IMR-90 (cell line): ENCODE data around the gene POGK. TPM values are rescaled to one million over a fixed set of nuclear protein-coding genes. Genes with fewer than 3 reads are reported as not detected.

Source experiments
- ATAC-seq: fragments of 200-7000 bp; cut with Tn5 transposase; 2 replicates; pipeline ENCODE4 v1.9.1; 2020; ENCODE audit warnings: low read depth, mild to moderate bottlenecking, moderate library complexity
- BruUV-seq: library from RNA; stranded (reverse); fragments of 400-500 nt; replicated peaks from 2 replicates; lab custom pipeline; 2021; lab: Mats Ljungman, UMichigan
- CTCF ChIA-PET: fragments of 300-600 bp; formaldehyde crosslinking; extraction: SDS; loops from one replicate; lab custom pipeline; 2021; ENCODE audit warnings: antibody characterized with exemption; lab: Yijun Ruan, JAX
- POLR2A ChIA-PET: fragments of 300-600 bp; sonication (Branson Sonifier 250); formaldehyde crosslinking; loops from one replicate; lab custom pipeline; 2022; ENCODE audit warnings: antibody characterized with exemption; ENCODE audit not compliant: unreplicated experiment; lab: Charles Lee
- DNase-seq: peaks from one replicate; pipeline ENCODE4 v3.0.0; 2013
- H2AFZ ChIP-seq: replicated peaks from 2 replicates; pipeline ENCODE3; 2013; ENCODE audit warnings: low read length, mild to moderate bottlenecking; ENCODE audit not compliant: poor library complexity
- H2AK5ac ChIP-seq: 2 replicates; pipeline ENCODE4 v1.6.1; 2013; ENCODE audit warnings: low read depth, low read length, inconsistent platforms
- H2AK9ac ChIP-seq: replicated peaks from 2 replicates; pipeline ENCODE3; 2013; ENCODE audit warnings: mild to moderate bottlenecking, low read depth, low read length, moderate library complexity; ENCODE audit not compliant: poor library complexity
- H2BK120ac ChIP-seq: 2 replicates; pipeline ENCODE4 v1.6.1; 2013; ENCODE audit warnings: low read depth, low read length, inconsistent platforms
- H2BK15ac ChIP-seq: 3 replicates; pipeline ENCODE4 v1.6.1; 2013; ENCODE audit warnings: low read depth, low read length, inconsistent platforms
- H2BK20ac ChIP-seq: 2 replicates; pipeline ENCODE4 v1.6.1; 2013; ENCODE audit warnings: low read depth, mild to moderate bottlenecking, inconsistent platforms, low read length, moderate library complexity
- H2BK5ac ChIP-seq: 2 replicates; pipeline ENCODE4 v1.6.1; 2013; ENCODE audit warnings: mild to moderate bottlenecking, low read depth, low read length, inconsistent platforms; ENCODE audit not compliant: poor library complexity, severe bottlenecking
- H3K14ac ChIP-seq: replicated peaks from 2 replicates; pipeline ENCODE4 v1.6.1; 2013; ENCODE audit warnings: low read depth, low read length, inconsistent platforms
- H3K18ac ChIP-seq: 2 replicates; pipeline ENCODE4 v1.6.1; 2013; ENCODE audit warnings: low read depth, low read length, control low read depth
- H3K23ac ChIP-seq: 2 replicates; pipeline ENCODE4 v1.6.1; 2013; ENCODE audit warnings: low read depth, low read length, inconsistent platforms
- H3K27ac ChIP-seq: 2 replicates; pipeline ENCODE4 v1.5.1; 2013; ENCODE audit warnings: mild to moderate bottlenecking, control low read depth, low read length; ENCODE audit not compliant: insufficient read depth
- H3K27me3 ChIP-seq: 2 replicates; pipeline ENCODE4 v1.6.1; 2013; ENCODE audit warnings: low read length; ENCODE audit not compliant: control insufficient read depth, insufficient read depth
- H3K36me3 ChIP-seq: 2 replicates; pipeline ENCODE4 v1.6.1; 2013; ENCODE audit warnings: low read length, mixed read lengths; ENCODE audit not compliant: control insufficient read depth, insufficient read depth
- H3K4ac ChIP-seq: 2 replicates; pipeline ENCODE4 v1.6.1; 2013; ENCODE audit warnings: low read depth, low read length, inconsistent platforms
- H3K4me1 ChIP-seq: 2 replicates; pipeline ENCODE4 v1.6.1; 2013; ENCODE audit warnings: low read length, mixed read lengths; ENCODE audit not compliant: control insufficient read depth, insufficient read depth
- H3K4me2 ChIP-seq: 2 replicates; pipeline ENCODE4 v1.6.1; 2013; ENCODE audit warnings: low read depth, mild to moderate bottlenecking, control low read depth, low read length, moderate library complexity
- H3K4me3 ChIP-seq: 2 replicates; pipeline ENCODE4 v1.5.1; 2013; ENCODE audit warnings: low read depth, mild to moderate bottlenecking, control low read depth, low read length, moderate library complexity; ENCODE audit not compliant: insufficient read depth
- H3K56ac ChIP-seq: 2 replicates; pipeline ENCODE4 v1.6.1; 2013; ENCODE audit warnings: low read length, inconsistent platforms; ENCODE audit not compliant: insufficient read depth; ENCODE audit errors: extremely low read depth
- H3K79me1 ChIP-seq, 2 experiments: 2 replicates each; pipeline ENCODE4 v1.6.1; 2013; ENCODE audit warnings: low read length in 2 of 2, inconsistent platforms in 1 of 2, low read depth in 1 of 2
- H3K9ac ChIP-seq: 2 replicates; pipeline ENCODE4 v1.6.1; 2013; ENCODE audit warnings: low read depth, low read length, control low read depth
- H3K9me1 ChIP-seq: 2 replicates; pipeline ENCODE4 v1.6.1; 2013; ENCODE audit warnings: low read length, inconsistent platforms; ENCODE audit not compliant: insufficient read depth
- H3K9me3 ChIP-seq: 2 replicates; pipeline ENCODE4 v1.6.1; 2013; ENCODE audit warnings: low read length; ENCODE audit not compliant: control insufficient read depth, insufficient read depth
- H4K20me1 ChIP-seq: 2 replicates; pipeline ENCODE4 v1.6.1; 2013; ENCODE audit warnings: low read length, inconsistent platforms; ENCODE audit not compliant: insufficient read depth
- H4K5ac ChIP-seq: 2 replicates; pipeline ENCODE4 v1.6.1; 2013; ENCODE audit warnings: mild to moderate bottlenecking, low read depth, low read length, control low read depth
- H4K8ac ChIP-seq, 2 experiments: 2 replicates each; pipeline ENCODE4 v1.6.1; 2013; ENCODE audit warnings: low read depth in 2 of 2, low read length in 2 of 2, control low read depth in 1 of 2, inconsistent platforms in 1 of 2
- H4K91ac ChIP-seq: 2 replicates; pipeline ENCODE4 v1.6.1; 2013; ENCODE audit warnings: low read depth, low read length, inconsistent platforms; ENCODE audit not compliant: insufficient read depth
- CEBPB ChIP-seq: IDR thresholded peaks from 2 replicates; pipeline ENCODE4 v1.6.1; 2012; ENCODE audit warnings: low read depth, low read length, improper control_type of control experiment
- FOS ChIP-seq: fragments of 150-350 bp; IDR thresholded peaks from 2 replicates; pipeline ENCODE4 v1.6.1; 2016; ENCODE audit warnings: low read depth, low read length
- MAZ ChIP-seq: IDR thresholded peaks from 2 replicates; pipeline ENCODE4 v1.6.1; 2012; ENCODE audit warnings: low read depth, mild to moderate bottlenecking, low read length, improper control_type of control experiment, moderate library complexity, borderline replicate concordance
- POLR2A ChIP-seq: IDR thresholded peaks from 2 replicates; pipeline ENCODE4 v1.6.1; 2012; ENCODE audit warnings: mild to moderate bottlenecking, low read depth, low read length
- RAD21 ChIP-seq: IDR thresholded peaks from 2 replicates; pipeline ENCODE4 v1.6.1; 2012; ENCODE audit warnings: low read length, improper control_type of control experiment
- RCOR1 ChIP-seq: IDR thresholded peaks from 2 replicates; pipeline ENCODE4 v1.6.1; 2012; ENCODE audit warnings: mild to moderate bottlenecking, low read length, improper control_type of control experiment; ENCODE audit not compliant: insufficient replicate concordance
- WGBS, 2 experiments: methylation state at CpG; one replicate each; pipeline versions ENCODE4 v1.1.5 to v1.1.7; 2013; ENCODE audit warnings: missing lambda C conversion rate in 2 of 2; ENCODE audit not compliant: insufficient read length in 1 of 2; ENCODE audit errors: extremely low coverage in 2 of 2; 5-methylcytosine and 5-hydroxymethylcytosine counted together
- dilution Hi-C: fragments of 300-500 bp; cut with HindIII; formaldehyde crosslinking; loops from one replicate; pipeline ENCODE4 v1.14.3; 2018; ENCODE audit warnings: low sequenced_read_pairs; ENCODE audit not compliant: unreplicated experiment
- in situ Hi-C: fragments of 300-500 bp; cut with MboI; formaldehyde crosslinking; loops from 3 replicates; pipeline ENCODE4 v1.14.3; 2019; ENCODE audit warnings: low sequenced_read_pairs, inconsistent platforms, mixed read lengths
- intact Hi-C: fragments of 100-400 bp; cut with micrococcal nuclease; formaldehyde crosslinking; loops from 2 replicates; pipeline ENCODE4 v1.10.0; 2022
- polyA plus RNA-seq, 3 experiments: library from polyadenylated mRNA; depleted of rRNA; stranded (reverse); fragments of >200 nt; gene quantifications; 2 replicates each; pipeline ENCODE4 v1.2.3, GENCODE V29; 2012; ENCODE audit warnings: low replicate concordance in 1 of 3
- total RNA-seq: library from RNA; depleted of rRNA; stranded (reverse); fragments of >200 nt; gene quantifications from 2 replicates; pipeline ENCODE4 v1.2.3, GENCODE V29; 2012
- TF ChIP-seq, protein P1 (sequence below): conservative IDR thresholded peaks from 2 replicates; pipeline ENCODE4 v1.5.1; 2012; ENCODE audit warnings: mild to moderate bottlenecking, low read depth, low read length, improper control_type of control experiment
- TF ChIP-seq, protein P2 (sequence below): fragments of 150-350 bp; IDR thresholded peaks from 2 replicates; pipeline ENCODE4 v1.6.1; 2016; ENCODE audit warnings: low read depth, mild to moderate bottlenecking, low read length, moderate library complexity, borderline replicate concordance

POGK gene
- total and polyA plus RNA-seq, 2 of the 4 experiments (the other 2 are of a cell fraction), result 11.3 to 25.6 TPM

DNA sequence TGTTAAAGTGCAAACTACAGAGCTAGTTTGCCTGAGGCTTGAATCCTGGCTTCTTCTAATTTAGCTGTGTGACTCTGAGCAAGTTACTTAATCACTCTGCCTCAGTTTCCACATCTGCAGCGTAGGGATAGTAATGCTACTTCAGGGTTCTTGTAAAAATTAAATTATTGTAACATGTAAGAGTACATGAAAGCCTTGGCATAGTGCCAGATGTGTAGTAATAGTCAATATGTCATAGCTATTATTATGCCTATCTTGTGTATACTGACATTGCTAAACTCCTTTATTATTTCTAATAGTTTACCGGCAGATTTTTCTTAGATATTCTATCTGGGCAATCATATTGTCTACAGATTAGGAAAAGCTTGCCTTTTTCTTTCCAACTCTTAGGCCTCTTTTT lies 43.6 kb downstream of the POGK start:
- dilution Hi-C loops, result no loop called here
- TF ChIP-seq RAD21, result no peak
- no peak for TF ChIP-seq FOS
- TF ChIP-seq POLR2A, result no peak
- TF ChIP-seq RCOR1, result no peak
- no peak for TF ChIP-seq MAZ
- TF ChIP-seq, protein P1, sequence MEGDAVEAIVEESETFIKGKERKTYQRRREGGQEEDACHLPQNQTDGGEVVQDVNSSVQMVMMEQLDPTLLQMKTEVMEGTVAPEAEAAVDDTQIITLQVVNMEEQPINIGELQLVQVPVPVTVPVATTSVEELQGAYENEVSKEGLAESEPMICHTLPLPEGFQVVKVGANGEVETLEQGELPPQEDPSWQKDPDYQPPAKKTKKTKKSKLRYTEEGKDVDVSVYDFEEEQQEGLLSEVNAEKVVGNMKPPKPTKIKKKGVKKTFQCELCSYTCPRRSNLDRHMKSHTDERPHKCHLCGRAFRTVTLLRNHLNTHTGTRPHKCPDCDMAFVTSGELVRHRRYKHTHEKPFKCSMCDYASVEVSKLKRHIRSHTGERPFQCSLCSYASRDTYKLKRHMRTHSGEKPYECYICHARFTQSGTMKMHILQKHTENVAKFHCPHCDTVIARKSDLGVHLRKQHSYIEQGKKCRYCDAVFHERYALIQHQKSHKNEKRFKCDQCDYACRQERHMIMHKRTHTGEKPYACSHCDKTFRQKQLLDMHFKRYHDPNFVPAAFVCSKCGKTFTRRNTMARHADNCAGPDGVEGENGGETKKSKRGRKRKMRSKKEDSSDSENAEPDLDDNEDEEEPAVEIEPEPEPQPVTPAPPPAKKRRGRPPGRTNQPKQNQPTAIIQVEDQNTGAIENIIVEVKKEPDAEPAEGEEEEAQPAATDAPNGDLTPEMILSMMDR, result no peak
- TF ChIP-seq, protein P2, sequence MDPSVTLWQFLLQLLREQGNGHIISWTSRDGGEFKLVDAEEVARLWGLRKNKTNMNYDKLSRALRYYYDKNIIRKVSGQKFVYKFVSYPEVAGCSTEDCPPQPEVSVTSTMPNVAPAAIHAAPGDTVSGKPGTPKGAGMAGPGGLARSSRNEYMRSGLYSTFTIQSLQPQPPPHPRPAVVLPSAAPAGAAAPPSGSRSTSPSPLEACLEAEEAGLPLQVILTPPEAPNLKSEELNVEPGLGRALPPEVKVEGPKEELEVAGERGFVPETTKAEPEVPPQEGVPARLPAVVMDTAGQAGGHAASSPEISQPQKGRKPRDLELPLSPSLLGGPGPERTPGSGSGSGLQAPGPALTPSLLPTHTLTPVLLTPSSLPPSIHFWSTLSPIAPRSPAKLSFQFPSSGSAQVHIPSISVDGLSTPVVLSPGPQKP, result no peak
- TF ChIP-seq CEBPB, result no peak
- H2AK9ac ChIP-seq, result no peak overlapping the region
- no peaks in the 10 kb centered on the region for H3K36me3 ChIP-seq
- no peak overlapping the region for H3K4ac ChIP-seq
- no peaks in the 10 kb centered on the region for H3K9me1 ChIP-seq
- no peak overlapping the region for H2BK15ac ChIP-seq
- ATAC-seq (no peak), DNase-seq (no peak)
- no peak overlapping the region for H3K23ac ChIP-seq
- H3K14ac ChIP-seq, result no peak overlapping the region
- H3K4me2 ChIP-seq, result no peak overlapping the region
- H3K9ac ChIP-seq, result no peak overlapping the region
- in situ Hi-C loops, result no loop called here
- no peak overlapping the region for H2BK120ac ChIP-seq
- no peak overlapping the region for H2AK5ac ChIP-seq
- H3K27ac ChIP-seq, result no peak overlapping the region
- no peak overlapping the region for H4K8ac ChIP-seq
- no peak overlapping the region for H2AFZ ChIP-seq
- no peaks in the 10 kb centered on the region for H3K79me1 ChIP-seq
- no CpG with 5 or more reads among the region's 2 CpGs for WGBS, 2 experiments
- H3K9me3 ChIP-seq, result no peaks in the 10 kb centered on the region
- intact Hi-C loops, result no loop called here
- H4K20me1 ChIP-seq, result no peaks in the 10 kb centered on the region
- H2BK20ac ChIP-seq, result no peak overlapping the region
- BruUV-seq, result no TSS peak
- no peak overlapping the region for H3K18ac ChIP-seq
- no peaks in the 10 kb centered on the region for H3K4me1 ChIP-seq
- H4K91ac ChIP-seq, result no peak overlapping the region
- POLR2A ChIA-PET, result no interaction called here
- no peak overlapping the region for H3K56ac ChIP-seq
- no peak overlapping the region for H3K4me3 ChIP-seq
- no peak overlapping the region for H2BK5ac ChIP-seq
- CTCF ChIA-PET, result interaction anchor here (2.9 kb wide), 1 partner anchor 176 kb away, joined by 11 read pairs; no protein-coding TSS in a partner anchor
- H3K27me3 ChIP-seq, result peaks cover 23% of the 10 kb centered on the region
- no peak overlapping the region for H4K5ac ChIP-seq
